ENCODE results near the gene L3MBTL4.
"Not testable (repeated sequence)": the region's sequence is repeated elsewhere in the genome, so short reads cannot be mapped to it uniquely, and the experiment has no call there.

L3MBTL4 gene

GRCh38 chr18:6406075-6406909 lies 8.4 kb downstream of the L3MBTL4 start:
- DNase-seq (ENCODE audit: low read depth), result no peak

- DNase-seq (ENCODE audit: low read depth), result no peak
These were observed 9.3 kb downstream of the L3MBTL4 start for GRCh38 chr18:6405237-6406074.

- no peak for DNase-seq (ENCODE audit: low read depth)
These were observed 9.9 kb downstream of the L3MBTL4 start for GRCh38 chr18:6404834-6405233.

GRCh38 chr18:6401687-6402086 lies 13.0 kb downstream of the L3MBTL4 start:
- no peak for DNase-seq (ENCODE audit: low read depth)

GRCh38 chr18:6399776-6400175 lies 14.9 kb downstream of the L3MBTL4 start:
- DNase-seq (ENCODE audit: low read depth), result no peak

- no peak for DNase-seq (ENCODE audit: low read depth)
These were observed 16.7 kb downstream of the L3MBTL4 start for GRCh38 chr18:6397931-6398566.

GRCh38 chr18:6396847-6397246 lies 17.9 kb downstream of the L3MBTL4 start:
- no peak for DNase-seq (ENCODE audit: low read depth)

- DNase-seq (ENCODE audit: low read depth), result no peak
These were observed 18.4 kb downstream of the L3MBTL4 start for GRCh38 chr18:6396276-6396675.

- DNase-seq (ENCODE audit: low read depth), result no peak
These were observed 25.7 kb downstream of the L3MBTL4 start for GRCh38 chr18:6389005-6389404.

GRCh38 chr18:6382963-6383362 lies 31.7 kb downstream of the L3MBTL4 start:
- DNase-seq (ENCODE audit: low read depth), result no peak

GRCh38 chr18:6377473-6377872 lies 37.2 kb downstream of the L3MBTL4 start:
- DNase-seq (ENCODE audit: low read depth), result not testable (repeated sequence)

- no peak for DNase-seq (ENCODE audit: low read depth)
These were observed 38.1 kb downstream of the L3MBTL4 start for GRCh38 chr18:6376433-6377229.

GRCh38 chr18:6374935-6375529 lies 39.7 kb downstream of the L3MBTL4 start:
- no peak for DNase-seq (ENCODE audit: low read depth)

- no peak for DNase-seq (ENCODE audit: low read depth)
These were observed 40.4 kb downstream of the L3MBTL4 start for GRCh38 chr18:6374340-6374739.

- DNase-seq (ENCODE audit: low read depth), result no peak
These were observed 41.5 kb downstream of the L3MBTL4 start for GRCh38 chr18:6373187-6373586.

GRCh38 chr18:6370886-6371635 lies 43.6 kb downstream of the L3MBTL4 start:
- DNase-seq (ENCODE audit: low read depth), result no peak

GRCh38 chr18:6370410-6370809 lies 44.3 kb downstream of the L3MBTL4 start:
- no peak for DNase-seq (ENCODE audit: low read depth)

- DNase-seq (ENCODE audit: low read depth), result no peak
These were observed 46.7 kb downstream of the L3MBTL4 start for GRCh38 chr18:6368017-6368416.

- no peak for DNase-seq (ENCODE audit: low read depth)
These were observed 47.5 kb downstream of the L3MBTL4 start for GRCh38 chr18:6367208-6367607.

GRCh38 chr18:6366776-6367175 lies 47.9 kb downstream of the L3MBTL4 start:
- DNase-seq (ENCODE audit: low read depth), result no peak

GRCh38 chr18:6365385-6365784 lies 49.3 kb downstream of the L3MBTL4 start:
- DNase-seq (ENCODE audit: low read depth), result no peak
